ENCODE data around the gene NFIA. TPM values are rescaled to one million over a fixed set of nuclear protein-coding genes. Genes with fewer than 3 reads are reported as not detected.

The NFIA gene
- total and polyA plus RNA-seq, 10 of the 15 experiments (the other 5 are each of a cell fraction or from before 2014, with no cell fraction given), result 0.10 to 0.16 TPM; not detected in 8

- no peak for FAIRE-seq
- BruUV-seq (replicated peaks), result no TSS peak
These were observed 110.4 kb downstream of the NFIA start for GRCh38 chr1:61192663-61193330.

More at GRCh38 chr1:61192663-61193330, 110.4 kb downstream of the NFIA start:
- Histone ChIP-seq H3K36me3 (ENCODE audit: control insufficient read depth in 2 of 2, insufficient read depth in 2 of 2, low read length in 1 of 2) (no peaks in the 10 kb centered on the region), H3K9ac (ENCODE audit: control insufficient read depth, insufficient read depth, low read length) (no peak overlapping the region), H3K4me1 (ENCODE audit: control insufficient read depth, insufficient read depth, low read length) (no peaks in the 10 kb centered on the region), H2AFZ (ENCODE audit: control insufficient read depth, low read depth, low read length) (no peak overlapping the region), H3K27ac (ENCODE audit: control insufficient read depth, insufficient read depth) (no peak overlapping the region), H3K9me3 (replicated peaks; ENCODE audit: control insufficient read depth, insufficient read depth, low read length) (no peaks in the 10 kb centered on the region), H4K20me1 (ENCODE audit: control insufficient read depth, insufficient read depth) (no peaks in the 10 kb centered on the region), H3K4me2 (ENCODE audit: control insufficient read depth, insufficient read depth) (no peak overlapping the region), H3K79me2 (ENCODE audit: control insufficient read depth, insufficient read depth, low read length) (no peaks in the 10 kb centered on the region), H3K4me3 (no peak overlapping the region), H3K27me3 (replicated peaks in 1 of 2; ENCODE audit: control insufficient read depth in 2 of 2, insufficient read depth in 2 of 2, low read length in 1 of 2) (no peaks in the 10 kb centered on the region)
- WGBS (ENCODE audit: insufficient coverage, insufficient replicate concordance, low lambda C conversion rate, missing lambda C conversion rate), result 12% methylated on average over 4 of the region's 6 CpGs
- TF ChIP-seq CEBPZ (IDR thresholded peaks at IDR 0.05; ENCODE audit: low read depth, low read length) (no peak), IKZF2 (IDR thresholded peaks at IDR 0.05) (no peak), SIN3A (IDR thresholded peaks at IDR 0.05; ENCODE audit: low read depth, low read length) (no peak), PRDM15 (CRISPR knock-in tag; IDR thresholded peaks at IDR 0.05) (no peak), NR2F1 (conservative IDR thresholded peaks at IDR 0.05) (no peak), BCL11A (IDR thresholded peaks at IDR 0.05; ENCODE audit: low read depth, low read length) (no peak), ZSCAN29 (IDR thresholded peaks at IDR 0.05) (no peak), ZNF384 (IDR thresholded peaks at IDR 0.05; ENCODE audit: borderline replicate concordance, low read depth, low read length) (no peak), ZBTB4 (CRISPR knock-in tag; IDR thresholded peaks at IDR 0.05) (no peak), PML (IDR thresholded peaks at IDR 0.05; ENCODE audit: low read length) (no peak), TAF1 (IDR thresholded peaks at IDR 0.05; ENCODE audit: borderline replicate concordance, low read depth, low read length) (no peak), NFIC (IDR thresholded peaks at IDR 0.05; ENCODE audit: low read depth, low read length) (no peak), MAX (IDR thresholded peaks at IDR 0.05; ENCODE audit: low read depth, low read length) (no peak), IRF4 (IDR thresholded peaks at IDR 0.05; ENCODE audit: low read depth, low read length) (no peak)
- ChIA-PET POLR2A (no interaction called here), SMC1A (ENCODE audit: uncharacterized antibody, unreplicated experiment) (interaction anchor here (0.8 kb wide), 1 partner anchor 281 kb away, joined by 3 read pairs; no protein-coding TSS in a partner anchor), RAD21 (ENCODE audit: unreplicated experiment) (no interaction called here), CTCF (no interaction called here)
- ATAC-seq (no peak), DNase-seq (ENCODE audit: low read depth, low spot score) (no peak)
- intact Hi-C loops (cut with micrococcal nuclease; ENCODE audit: unreplicated experiment) (no loop called here), in situ Hi-C loops (cut with MboI) (no loop called here)

All from GM12878 (cell line).